ENCODE data around the gene RAB10. TPM values are rescaled to one million over a fixed set of nuclear protein-coding genes. Genes with fewer than 3 reads are reported as not detected.
"Not testable (repeated sequence)": the region's sequence is repeated elsewhere in the genome, so short reads cannot be mapped to it uniquely, and the experiment has no call there.

The RAB10 gene
- total RNA-seq, 1 experiment from 2014 or later = 256 TPM

DNA sequence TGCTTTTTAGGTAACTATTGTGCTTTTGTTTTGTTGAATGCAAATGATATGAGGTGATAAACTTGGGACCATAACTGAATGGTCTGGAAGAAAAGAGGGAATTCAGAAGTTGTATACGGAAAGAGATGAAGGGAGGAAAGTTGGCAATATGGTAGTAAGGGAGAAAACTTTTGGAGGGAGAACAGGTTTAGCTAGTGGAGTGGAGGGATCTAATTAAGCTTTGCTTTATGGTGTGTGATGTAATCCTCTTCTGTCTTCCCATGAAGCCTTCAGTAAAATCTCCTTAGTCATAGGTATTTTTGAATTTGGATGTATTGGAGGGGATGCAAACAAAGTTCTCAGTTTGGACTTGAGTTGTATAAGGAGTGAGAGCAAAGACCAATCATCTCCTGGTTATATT, 20.2 kb upstream of the RAB10 start:
- DNase-seq (ENCODE audit: extremely low read depth, low read depth) = no peak

DNA sequence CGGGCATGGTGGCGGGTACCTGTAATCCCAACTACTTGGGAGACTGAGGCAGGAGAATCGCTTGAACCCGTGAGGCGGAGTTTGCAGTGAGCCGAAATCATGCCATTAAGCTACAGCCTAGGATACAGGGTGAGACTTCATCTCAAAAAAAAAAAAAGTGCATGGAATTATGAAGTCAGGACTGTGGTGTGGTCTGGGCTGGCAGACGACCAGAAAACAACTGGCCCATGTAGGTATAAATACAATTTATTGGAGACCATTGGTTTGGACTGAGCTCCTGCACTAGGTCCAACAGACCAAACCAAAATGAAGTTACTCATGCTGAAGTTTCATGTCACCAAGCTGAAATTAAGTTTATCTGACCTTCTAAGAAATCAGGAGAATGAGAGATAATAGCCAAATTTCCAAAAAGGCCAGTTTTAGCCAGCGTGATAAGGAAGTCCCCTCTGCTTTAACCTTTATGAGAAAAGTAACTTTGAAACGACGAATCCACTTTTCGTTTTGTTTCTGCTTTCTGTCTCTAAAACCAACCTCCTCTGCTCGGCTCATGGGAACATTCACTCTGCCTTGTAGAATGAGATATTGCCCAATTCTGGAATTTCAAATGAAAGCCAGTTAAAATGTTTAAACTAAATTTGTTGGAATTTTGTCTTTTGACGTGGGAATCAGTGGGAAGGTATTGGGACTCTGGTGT, 17.7 kb upstream of the RAB10 start:
- no peak for DNase-seq (ENCODE audit: extremely low read depth, low read depth)

DNA sequence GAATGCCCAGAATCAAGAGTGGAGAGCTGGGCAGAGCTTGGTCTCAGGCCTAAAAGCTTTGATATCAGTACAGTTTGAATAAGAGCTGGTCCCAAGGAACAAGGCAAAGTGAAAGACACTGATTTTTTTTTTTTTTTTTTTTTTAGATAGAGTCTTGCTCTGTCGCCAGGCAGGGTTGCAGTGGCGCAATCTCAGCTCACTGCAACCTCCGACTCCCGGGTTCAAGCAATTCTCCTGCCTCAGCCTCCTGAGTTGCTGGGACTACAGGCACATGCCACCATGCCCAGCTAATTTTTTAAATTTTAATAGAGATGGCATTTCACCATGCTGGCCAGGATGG, 17.2 kb upstream of the RAB10 start:
- DNase-seq (ENCODE audit: extremely low read depth, low read depth) = not testable (repeated sequence)

DNA sequence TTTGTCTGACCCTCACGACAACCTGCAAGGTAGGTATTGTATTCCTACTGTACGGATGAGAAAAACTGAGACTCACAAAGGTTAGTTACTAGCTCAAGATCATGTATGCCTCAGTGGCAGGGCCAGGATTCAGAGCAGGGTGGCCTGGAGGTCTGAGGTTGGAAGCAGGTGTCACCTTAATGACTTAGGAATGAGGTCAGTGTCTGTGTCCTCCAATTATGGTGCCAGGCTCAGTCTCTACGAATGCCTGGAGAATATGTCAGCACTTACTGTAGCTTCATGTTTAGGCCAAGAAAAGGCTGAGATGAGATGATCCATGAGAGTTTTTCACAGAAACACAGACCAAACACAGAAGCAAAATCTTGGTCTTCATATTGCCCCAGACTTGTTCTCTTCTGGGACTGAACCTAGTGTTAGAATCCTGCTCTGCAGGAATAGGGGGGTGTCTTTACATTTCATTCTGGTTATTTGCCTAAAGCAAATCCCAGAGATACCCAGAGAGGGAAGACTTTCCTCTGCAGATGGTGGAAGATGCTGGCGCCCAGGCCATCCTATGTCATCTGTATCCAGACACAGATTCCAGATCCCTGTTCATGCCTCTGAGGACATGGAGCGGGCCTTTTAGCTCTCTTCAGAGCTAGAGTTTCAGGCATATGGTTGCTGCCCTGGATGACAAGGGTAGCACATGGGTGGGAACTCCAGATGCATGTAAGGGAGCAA, 16.3 kb upstream of the RAB10 start:
- no peak for DNase-seq (ENCODE audit: extremely low read depth, low read depth)

DNA sequence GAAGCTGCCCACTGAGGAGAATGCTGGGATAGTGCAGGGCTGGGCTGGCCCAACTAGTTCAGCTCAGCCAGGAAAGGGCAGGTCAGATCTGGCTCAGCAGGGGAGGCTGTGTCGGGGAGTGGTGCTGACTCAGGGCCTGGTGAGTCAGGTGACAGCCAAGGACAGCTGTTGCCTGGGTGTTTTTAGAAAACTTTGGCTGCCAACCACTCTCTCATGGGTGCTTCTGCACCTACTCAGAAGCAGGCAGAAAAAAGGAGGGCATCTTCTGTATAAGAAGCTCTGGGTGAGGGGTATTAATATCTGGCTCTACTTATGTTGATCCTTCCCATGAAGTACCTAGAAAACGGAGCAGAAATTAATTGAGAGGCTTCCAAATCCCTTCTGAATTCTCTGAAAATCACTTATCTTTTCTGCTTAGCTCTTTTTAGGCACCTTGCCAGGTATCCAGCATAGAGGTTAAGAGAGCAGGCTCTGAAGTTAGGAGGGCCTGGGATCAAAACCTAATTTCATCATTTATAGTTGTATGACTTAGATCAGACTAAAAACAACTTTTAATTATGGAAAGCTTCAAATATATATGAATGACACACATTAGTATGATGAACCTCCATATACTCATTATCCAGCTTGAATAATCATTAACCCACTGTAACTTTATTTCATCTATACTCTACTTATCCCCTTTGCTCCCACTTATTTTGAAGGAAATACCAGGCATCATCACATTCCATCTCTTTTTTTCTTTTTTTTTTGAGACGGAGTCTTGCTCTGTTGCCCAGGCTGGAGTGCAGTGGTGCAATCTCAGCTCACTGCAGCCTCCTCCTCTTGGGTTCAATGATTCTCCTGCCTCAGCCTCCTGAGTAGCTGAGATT, 15.5 kb upstream of the RAB10 start:
- peak; percentile 65 for DNase-seq (ENCODE audit: extremely low read depth, low read depth)

DNA sequence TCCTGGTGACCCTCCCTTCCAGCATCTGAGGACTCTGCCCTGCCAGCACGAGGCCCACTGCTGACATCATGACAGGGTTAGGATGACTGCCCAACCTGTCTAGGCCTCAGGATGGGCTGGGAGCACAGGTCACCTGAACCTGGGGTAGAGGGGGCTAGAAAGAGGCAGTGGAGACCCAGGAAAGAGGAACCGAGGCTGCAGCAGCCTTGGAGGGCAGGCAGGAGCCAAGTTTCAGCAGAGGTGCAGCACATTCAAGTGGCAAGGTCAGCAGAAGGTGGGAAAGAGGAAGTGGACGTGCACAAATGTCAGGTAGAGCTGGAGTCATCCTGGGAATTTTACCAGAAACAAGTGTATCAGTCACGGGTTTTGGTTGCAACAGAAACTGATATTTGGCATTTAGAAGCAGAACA, 13.6 kb upstream of the RAB10 start:
- DNase-seq (ENCODE audit: extremely low read depth, low read depth) = no peak

DNA sequence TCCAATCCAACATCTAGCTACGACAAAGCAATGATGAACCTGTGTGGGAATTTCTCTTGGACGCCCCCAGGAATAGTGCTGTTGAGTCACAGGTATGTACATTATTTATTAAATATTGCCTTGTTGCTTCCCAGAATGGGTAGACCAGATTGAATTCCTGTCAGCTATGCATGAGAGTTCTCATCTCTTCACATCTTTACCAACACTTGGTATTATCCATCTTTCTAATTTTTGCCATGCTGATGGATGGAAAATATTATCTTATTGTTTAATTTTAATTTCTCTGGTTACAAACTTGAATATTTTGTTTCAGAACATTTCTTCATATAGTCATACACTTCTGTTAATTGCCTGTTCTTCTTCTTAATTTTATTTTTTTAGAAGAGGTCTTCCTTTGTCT, 9.6 kb upstream of the RAB10 start:
- DNase-seq (ENCODE audit: extremely low read depth, low read depth) = no peak

DNA sequence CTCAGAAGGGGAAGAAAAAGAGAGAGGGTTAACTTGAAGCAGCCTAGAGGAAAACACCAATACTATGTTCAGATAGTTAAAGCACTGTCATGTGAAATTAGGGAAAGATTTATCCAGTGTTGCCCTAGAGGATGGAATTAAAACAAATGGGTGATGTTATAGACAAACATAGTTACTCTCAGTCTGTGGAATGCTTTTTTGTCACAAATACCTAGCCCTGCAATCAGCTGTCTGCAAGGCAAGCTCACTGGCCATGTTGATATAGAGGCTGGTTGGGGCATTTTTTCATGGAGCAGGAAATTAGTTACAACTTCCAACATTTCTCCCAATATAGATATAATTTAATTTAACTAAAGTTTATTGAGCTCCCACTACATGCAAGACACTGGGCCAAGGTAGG, 8.4 kb upstream of the RAB10 start:
- no peak for DNase-seq (ENCODE audit: extremely low read depth, low read depth)

DNA sequence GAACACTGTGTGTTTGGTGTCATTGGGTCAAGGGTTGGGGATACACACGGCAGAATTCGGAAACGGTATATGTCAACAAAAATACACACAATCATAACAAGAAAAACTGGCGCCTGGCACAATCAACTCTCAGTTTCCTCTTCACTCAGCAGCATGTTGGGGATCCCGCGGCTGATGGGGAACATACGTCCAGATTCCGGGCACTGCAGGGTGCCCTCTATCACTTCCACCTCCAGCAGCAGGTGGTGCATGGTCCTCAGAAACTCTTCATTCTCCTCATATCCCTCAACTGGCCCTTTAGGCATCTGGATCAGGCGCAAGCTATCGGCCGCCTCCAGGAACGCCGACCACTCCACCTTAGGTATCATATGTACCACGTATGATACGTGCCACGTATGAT, 5.8 kb upstream of the RAB10 start:
- not testable (repeated sequence) for DNase-seq (ENCODE audit: extremely low read depth, low read depth)

DNA sequence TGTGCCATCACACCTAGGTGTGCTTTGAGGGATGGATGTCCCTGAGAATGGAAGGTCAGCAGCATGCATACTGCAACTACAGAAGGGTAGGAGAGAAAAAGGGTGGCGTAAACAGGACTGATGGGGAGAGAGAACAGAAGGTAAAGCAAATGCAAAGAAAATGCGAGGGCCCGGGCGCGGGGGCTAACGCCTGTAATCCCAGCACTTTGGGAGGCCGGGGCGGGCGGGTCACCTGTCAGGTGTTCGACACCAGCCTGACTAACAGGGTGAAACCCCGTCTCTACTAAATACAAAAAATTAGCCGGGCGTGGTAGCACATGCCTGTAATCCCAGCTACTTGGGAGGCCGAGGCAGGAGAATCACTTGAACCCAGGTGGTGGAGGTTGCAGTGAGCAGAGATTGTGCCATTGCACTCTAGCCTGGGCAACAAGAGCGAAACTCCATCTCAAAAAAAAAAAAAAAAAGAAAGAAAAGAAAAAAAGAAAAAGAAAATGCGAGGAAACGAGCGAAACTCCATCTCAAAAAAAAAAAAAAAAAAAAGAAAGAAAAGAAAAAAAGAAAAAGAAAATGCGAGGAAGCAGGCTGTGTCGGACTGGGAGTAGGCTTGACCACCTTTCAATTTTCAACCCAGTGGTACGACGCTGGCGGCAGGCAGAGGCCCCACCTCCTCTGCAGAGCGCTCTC, 1.2 kb upstream of the RAB10 start:
- DNase-seq (ENCODE audit: extremely low read depth, low read depth) = not testable (repeated sequence)

DNA sequence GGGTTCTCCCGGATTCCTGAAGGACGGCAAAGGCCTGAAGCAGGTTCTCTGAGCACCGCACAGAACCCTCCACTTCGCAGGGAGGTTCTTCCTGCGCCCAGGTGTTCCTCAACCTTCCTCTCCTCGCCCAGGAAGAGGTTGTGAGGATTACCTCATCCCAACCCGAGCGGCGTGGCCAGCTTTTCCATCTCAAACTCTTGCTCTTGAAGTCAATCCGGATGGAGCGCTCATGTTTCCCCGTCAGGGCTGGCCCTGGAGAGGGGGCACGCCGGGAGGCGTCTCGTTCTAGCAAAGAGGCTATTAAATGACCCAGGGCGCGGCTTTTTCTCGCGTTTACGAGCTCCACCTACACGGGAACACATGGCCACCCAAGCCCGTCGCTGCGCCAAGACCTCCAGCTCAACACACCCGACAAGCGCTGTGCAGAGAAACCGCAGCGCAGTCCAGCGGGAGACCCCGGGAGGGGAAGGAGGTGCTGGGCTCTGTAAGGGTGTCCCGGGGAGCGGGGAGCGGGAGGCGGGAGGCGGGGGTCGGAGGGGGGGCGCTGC, 540 bp upstream of the RAB10 start:
- peak; percentile 37 for DNase-seq (ENCODE audit: extremely low read depth, low read depth)

DNA sequence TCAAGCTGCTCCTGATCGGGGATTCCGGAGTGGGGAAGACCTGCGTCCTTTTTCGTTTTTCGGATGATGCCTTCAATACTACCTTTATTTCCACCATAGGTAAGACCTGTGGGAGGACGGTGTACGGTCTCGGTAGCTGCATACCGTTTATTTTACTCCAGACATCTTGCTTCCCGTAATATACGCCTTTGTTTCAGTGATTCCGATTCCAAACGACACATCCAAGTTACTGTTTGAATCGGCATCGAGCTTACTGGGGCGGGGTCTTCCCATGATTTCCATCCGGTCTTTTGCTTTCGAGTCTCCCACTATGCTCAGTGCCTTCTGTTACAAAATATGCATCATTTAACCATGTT, 731 bp downstream of the RAB10 start:
- no peak for DNase-seq (ENCODE audit: extremely low read depth, low read depth)

DNA sequence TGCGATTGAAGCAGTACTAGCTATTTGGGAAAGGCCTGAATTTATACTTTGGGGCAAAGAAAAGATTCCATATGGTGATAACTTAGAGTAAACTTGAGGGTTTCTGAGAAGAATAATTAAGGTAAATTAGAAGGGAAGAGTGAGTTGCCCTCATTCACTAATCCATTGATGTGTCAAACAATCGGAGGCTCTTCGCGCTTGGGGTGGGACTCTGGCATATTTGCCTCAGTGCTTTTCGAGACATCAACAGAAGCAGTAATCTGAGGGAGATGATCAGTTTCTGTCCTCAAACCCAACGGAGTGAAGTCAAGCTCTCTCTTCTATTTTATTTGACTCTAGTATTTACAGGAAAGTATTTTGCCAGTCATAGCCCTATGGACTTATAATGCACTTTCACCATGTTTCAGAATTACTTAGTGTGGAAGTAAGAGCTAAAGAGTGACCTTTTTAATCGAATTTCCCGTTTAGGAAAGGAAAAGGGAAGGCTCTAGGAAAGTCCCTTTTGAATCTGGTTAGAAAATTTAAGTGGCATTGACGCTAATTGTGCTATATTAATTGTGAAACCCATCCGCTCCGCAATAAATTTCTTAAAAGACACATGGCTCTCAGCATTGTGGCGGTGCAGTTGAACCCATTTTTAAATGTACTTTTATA, 1.3 kb downstream of the RAB10 start:
- DNase-seq (ENCODE audit: extremely low read depth, low read depth) = no peak

DNA sequence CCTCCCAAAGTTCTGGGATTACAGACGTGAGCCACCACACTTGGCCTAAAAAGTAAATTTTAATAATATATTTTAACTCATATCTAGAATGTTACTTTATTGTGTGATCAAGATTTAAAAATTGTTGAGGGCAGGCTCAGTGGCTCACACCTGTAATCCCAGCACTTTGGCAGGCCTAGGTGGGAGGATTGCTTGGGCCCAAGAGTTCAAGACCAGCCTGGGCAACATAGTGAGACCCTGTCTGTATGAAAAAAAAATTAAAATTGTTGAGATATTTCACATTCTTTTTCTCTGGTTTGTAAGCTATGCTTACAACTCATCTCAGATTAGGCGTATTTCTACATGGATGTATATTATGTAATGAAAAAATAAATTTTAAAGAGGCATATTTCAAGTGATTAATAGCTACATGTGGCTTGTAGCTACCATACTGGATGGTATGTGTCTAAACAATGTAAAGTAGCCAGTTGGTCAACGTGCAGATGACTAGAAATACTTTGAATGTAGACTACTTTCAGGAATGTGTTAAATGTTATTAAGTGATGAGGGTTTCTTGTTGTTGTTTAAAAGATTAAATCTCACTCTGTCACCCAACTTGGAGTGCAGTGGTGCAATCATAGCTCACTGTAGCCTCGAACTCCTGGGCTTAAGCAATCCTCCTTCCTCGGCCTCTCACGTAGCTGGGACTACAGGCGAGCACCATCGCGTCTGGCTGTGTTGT, 5.9 kb downstream of the RAB10 start:
- DNase-seq (ENCODE audit: extremely low read depth, low read depth) = no peak

DNA sequence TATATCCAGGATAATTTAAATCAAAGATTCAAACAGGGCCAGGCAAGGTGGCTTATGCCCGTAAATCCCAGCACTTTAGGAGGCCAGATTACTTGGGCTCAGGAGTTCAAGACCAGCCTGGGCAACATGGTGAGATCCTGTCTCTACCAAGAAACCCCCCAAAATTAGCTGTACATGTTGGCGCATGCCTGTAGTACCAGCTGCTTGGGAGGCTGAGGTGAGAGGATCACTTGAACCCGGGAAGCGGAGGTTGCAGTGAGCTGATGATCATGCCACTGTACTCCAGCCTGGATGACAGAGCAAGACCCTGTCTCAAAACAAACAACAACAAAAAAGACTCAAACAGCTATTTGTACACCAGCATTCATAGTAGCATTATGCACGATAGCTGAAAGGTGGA, 9.2 kb downstream of the RAB10 start:
- no peak for DNase-seq (ENCODE audit: extremely low read depth, low read depth)

DNA sequence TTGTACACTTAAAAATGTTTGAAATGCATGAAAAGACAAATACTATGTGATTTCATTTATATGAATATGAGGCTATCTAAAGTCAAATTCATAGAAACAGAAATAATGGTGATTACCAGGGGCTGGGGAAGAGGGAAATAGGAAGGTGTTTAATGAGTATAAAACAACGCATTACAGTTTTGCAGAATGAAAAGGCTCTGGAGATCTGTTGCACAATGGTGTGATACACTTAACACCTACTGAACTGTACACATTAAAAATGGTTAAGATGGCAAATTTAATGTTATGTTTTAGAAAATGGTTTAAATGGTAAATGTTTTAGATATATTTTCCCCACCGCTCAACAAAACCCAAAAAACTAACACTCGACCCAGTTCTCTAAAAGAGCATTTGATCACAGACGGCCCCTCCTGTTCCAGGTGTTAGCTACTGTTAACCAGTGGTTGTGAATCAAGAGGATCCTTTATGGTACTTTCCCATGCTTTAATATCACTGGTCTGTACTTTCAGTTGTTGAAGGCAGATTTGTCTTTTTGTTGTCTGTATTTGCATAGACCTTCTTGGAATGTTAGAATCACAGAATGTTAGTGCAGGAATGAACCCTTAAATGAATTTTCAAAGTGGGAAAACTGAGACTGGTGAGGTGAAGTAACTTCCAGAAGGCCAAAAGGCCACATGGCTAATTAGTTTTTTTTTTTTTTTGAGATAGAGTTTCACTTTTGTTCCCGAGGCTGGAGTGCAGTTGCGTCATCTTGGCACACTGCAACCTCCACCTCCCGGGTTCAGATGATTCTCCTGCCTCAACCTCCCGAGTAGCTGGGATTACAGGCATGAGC, 10.2 kb downstream of the RAB10 start:
- no peak for DNase-seq (ENCODE audit: extremely low read depth, low read depth)

DNA sequence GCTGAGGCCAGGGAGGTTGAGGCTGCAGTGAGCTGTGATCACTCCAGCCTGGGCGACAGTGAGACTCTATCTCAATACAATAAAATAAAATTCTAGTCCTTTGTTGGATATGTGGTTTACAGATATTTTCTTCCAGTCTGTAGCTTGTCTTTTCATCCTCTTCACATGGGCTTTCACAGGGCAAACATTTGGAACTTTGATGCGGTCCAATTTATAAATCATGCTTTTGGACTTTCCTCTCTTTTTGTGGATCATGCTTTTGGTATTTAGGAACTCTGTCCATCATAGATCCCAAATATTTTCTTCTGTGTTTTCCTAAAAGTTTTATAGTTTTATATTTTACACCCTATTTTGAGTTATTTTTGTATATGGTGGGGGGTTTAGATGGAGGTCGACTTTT, 14.9 kb downstream of the RAB10 start:
- no peak for DNase-seq (ENCODE audit: extremely low read depth, low read depth)

DNA sequence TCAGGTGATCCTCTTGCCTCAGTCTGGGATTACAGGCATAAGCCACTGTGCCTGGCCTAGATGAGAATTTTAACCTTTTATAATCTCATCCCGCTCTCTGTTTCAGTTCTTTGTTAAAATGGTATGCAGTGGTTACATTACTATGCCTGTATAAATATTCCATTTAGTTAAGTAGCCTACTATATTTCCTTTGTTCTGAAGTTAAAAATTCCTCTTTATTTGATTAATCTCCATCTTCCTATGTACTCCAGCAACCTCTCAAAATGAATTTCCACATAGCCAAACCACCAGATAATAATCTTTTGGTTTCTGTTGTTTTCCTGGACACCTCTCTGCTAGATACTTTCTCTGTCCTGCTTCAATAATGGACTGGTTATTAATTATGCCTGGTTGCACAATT, 15.8 kb downstream of the RAB10 start:
- DNase-seq (ENCODE audit: extremely low read depth, low read depth) = no peak

DNA sequence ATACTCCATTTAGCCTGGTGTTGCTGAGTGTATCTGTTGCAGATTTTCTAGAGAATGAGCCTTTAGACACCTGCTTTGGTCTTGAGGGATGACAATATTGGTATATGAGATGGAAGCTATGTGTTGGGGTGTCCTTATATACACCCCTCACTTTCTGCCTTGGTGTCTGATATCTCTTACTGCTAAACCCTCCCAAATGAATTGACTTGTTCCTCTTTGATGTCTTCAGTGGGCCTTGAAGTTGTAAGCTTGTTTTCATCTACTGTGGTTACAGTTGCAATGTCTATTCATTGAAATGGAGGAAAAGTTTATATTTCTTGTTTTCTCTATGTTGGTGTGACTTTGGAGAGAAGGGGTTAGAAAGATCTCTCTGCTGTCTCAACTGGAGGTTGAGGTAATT, 18.9 kb downstream of the RAB10 start:
- DNase-seq (ENCODE audit: extremely low read depth, low read depth) = no peak

All from NCI-H460 (cell line).